Fibroblast of mammary gland (primary cell): ENCODE data around the gene IGF1R.

Source experiments
- DNase-seq: peaks from one replicate; pipeline ENCODE4 v3.0.0-alpha.2; 2010; ENCODE audit warnings: low read depth
- H3K4me3 ChIP-seq: 2 replicates; pipeline ENCODE4 v1.5.1; 2011; ENCODE audit warnings: low read depth, mild to moderate bottlenecking, low read length, moderate library complexity; ENCODE audit not compliant: control insufficient read depth
- TF ChIP-seq, protein P1 (sequence below): conservative IDR thresholded peaks from 2 replicates; pipeline ENCODE4 v1.5.1; 2011; ENCODE audit warnings: low read depth, low read length, inconsistent platforms; ENCODE audit not compliant: control insufficient read depth, insufficient read depth

IGF1R gene

DNA sequence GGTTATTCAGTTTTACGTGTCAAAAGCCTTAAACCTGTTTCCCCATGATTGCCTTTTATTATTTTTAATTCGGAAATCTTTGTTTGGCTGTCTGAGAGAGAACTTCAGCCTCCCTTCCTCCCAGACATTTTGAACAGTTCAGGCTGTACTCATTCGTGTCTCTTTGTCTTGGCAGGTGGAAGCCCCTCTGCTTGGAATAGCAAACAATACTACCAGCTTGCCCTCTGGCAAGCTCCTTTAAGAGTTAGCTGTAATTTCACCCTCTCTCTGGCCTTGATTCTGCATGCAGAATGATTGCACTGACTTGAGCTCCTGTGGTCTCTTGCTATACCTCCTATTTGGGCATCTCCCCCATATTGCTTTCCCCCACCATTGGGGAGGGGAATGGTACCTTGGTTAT lies 11.7 kb downstream of the IGF1R start:
- no peak for DNase-seq
- no peak overlapping the region for H3K4me3 ChIP-seq
- TF ChIP-seq, protein P1, sequence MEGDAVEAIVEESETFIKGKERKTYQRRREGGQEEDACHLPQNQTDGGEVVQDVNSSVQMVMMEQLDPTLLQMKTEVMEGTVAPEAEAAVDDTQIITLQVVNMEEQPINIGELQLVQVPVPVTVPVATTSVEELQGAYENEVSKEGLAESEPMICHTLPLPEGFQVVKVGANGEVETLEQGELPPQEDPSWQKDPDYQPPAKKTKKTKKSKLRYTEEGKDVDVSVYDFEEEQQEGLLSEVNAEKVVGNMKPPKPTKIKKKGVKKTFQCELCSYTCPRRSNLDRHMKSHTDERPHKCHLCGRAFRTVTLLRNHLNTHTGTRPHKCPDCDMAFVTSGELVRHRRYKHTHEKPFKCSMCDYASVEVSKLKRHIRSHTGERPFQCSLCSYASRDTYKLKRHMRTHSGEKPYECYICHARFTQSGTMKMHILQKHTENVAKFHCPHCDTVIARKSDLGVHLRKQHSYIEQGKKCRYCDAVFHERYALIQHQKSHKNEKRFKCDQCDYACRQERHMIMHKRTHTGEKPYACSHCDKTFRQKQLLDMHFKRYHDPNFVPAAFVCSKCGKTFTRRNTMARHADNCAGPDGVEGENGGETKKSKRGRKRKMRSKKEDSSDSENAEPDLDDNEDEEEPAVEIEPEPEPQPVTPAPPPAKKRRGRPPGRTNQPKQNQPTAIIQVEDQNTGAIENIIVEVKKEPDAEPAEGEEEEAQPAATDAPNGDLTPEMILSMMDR = no peak

DNA sequence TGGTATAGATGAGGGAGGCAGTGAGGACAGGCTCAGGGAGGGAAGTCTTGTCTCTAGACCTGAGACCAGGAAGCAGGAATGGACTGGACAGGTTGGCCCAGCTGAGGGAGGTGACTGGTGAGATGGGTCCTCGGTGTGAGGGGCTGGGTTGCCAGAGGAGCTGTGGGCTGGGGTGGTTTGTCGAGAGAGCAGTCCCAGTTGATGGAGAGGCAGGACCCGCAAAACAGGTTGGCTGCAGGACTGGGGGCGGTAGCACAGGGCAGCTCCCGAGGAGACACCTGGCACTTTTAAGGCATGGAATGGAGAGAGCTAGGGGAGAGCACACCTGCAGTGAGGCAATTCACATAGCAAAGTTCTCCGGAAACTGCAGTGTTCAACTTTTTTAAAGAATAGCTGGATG lies 14.7 kb downstream of the IGF1R start:
- no peak overlapping the region for H3K4me3 ChIP-seq
- TF ChIP-seq, protein P1 = no peak
- DNase-seq = no peak

DNA sequence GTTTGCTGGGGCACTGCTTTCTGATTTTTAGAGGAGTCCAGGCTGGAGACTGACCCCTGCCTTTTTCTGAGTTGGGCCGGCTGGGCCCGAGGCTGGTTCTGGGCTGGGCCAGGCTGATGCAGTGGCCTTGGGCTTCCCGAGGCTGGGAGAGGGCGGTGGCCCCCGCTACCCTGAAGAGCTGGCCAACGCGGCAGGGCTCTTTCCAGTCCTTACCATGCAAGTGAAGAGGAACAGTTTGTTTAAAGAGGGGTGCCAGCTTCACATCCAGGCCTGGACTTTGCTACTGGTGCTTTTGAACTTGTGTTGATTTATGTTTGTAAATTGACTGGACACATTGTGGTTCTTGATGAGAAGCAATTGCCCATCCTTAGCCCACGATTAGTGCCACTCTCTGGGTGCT lies 15.3 kb downstream of the IGF1R start:
- H3K4me3 ChIP-seq = no peak overlapping the region
- TF ChIP-seq, protein P1 = no peak
- DNase-seq = no peak

DNA sequence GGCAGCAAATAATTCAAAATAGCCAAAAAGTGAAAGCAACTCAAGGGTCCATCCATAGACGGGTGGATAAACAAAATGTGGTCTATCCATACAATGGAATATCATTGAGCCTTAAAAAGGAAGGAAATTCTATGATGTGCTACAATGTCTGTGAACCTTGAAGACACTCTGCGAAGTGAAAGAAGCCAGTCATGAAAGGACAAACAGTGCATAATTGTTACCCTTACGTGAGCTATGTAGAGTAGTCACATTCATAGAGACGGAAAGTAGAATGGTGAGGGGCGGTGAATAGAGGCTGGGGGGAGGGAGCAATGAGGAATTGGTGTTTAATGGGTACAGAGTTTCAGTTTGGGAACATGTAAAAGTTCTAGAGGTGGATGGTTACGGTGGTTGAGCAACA lies 18.1 kb downstream of the IGF1R start:
- DNase-seq = no peak
- TF ChIP-seq, protein P1 = no peak
- H3K4me3 ChIP-seq = no peak overlapping the region

DNA sequence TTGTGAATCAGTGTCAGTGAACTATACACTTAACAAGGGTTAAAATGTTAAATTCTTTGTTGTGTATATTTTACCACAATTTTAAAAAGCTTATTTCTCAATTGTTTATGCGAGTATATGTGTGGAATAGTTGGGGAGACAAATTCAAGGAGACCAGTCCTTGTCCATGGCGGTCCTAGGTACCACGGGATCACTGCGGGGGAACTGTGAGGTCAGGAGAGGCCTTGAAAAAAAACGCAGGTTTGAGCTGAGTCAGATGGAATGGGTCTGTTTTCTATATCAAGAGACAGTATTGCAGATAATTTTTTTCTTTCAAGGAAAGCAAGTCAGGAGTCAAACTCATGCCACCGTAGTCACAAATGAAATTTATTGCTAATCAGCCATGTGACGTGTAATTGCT lies 18.5 kb downstream of the IGF1R start:
- TF ChIP-seq, protein P1 = no peak
- H3K4me3 ChIP-seq = no peak overlapping the region
- DNase-seq = peak; percentile 35

DNA sequence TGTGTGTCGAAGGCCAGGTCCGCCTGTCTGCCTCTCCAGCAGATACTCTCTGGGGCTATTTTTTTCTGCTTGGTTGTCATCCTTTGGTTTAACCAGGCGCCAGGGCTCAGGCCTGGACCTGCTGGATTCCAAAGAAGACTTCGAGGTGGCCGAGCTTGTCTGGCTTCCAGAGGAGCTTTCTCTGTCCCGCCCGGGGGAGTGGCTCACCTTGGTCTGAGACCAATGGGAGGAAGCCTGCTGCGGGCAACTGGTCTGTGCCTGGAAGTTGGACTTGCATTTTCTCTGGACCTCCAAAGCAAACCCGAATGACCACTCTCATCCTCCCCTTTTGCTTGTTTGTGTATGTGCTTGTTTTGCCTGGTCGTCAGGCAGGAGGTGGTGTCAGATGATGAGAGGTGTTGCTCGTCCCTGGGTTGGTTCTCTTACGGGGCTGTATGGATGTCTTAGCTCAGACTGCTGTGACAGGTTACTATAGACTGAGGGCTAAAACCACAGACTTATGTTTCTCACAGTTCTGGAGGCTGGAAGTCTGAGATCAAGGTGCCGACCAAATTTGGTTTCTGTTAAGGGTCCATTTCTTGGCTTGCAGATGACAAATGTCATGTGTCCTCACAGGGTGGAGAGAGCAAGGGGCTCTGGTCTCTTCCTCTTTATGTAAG lies 19.3 kb downstream of the IGF1R start:
- TF ChIP-seq, protein P1 = no peak
- DNase-seq = no peak
- no peak overlapping the region for H3K4me3 ChIP-seq

DNA sequence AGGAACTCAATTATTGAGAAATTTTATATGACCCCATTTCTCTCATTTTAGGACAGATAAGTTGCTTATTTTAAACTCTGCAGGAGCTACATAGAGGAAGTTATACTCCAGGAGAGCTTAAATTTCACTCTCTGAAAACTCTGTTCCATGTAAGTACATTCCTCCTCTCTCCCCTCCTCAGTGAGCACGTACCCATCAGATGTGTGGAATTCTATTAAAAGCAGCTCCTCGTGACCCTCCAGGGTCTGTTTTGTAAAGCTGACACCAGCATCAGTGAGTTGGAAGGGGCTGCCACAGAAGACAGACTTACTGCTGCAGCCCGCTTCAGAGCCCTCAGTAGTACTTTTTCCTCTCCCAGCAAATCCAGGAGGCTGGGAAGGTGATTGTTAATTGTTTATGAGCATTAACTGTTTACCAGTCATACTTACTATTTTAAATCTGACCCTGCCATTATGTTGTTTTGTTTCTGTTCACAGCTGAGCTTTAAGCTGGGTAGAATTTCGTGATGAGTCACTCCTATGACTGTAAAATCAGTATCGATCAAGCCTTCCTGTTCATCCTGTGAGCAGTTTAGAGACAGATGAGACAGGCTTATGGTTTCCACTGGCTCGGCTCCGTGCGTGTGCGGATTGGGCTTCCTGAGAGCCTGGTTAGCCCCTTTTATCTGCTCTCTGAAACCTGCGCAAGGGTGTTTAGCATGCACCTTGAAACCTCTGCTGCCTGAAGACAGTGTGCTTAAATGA lies 20.4 kb downstream of the IGF1R start:
- TF ChIP-seq, protein P1 = no peak
- DNase-seq = peak; percentile 83
- no peak overlapping the region for H3K4me3 ChIP-seq
